ENCODE data around the gene HLA-DRA. TPM values are rescaled to one million over a fixed set of nuclear protein-coding genes. Genes with fewer than 3 reads are reported as not detected.
A peak's percentile ranks its signal among the peaks of the same experiment; 100 is the strongest.
"Not testable (repeated sequence)": the region's sequence is repeated elsewhere in the genome, so short reads cannot be mapped to it uniquely, and the experiment has no call there.

HLA-DRA gene
- total and polyA plus RNA-seq, 9 donors, result 19.9 to 34.2 (median 26.1) TPM

DNA sequence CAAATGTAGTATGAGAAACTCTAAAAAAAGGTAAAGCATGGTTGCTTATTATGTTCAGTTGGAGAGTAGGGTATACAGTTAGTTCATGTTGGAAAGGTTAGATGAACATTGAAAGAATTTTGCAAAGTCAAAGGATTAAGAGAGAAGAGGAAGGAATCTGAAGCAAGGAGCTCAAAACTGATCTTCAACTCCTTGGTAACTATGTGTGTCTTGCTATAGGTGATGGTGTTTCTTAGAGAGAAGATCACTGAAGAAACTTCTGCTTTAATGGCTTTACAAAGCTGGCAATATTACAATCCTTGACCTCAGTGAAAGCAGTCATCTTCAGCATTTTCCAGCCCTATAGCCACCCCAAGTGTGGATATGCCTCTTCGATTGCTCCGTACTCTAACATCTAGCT lies 4.7 kb downstream of the HLA-DRA start:
- Histone ChIP-seq H3K9me3 (replicated peaks; ENCODE audit: control insufficient read depth, low read depth, low read length) (no peaks in the 10 kb centered on the region), H3K4me1 (ENCODE audit: control insufficient read depth, insufficient read depth, low read length) (no peaks in the 10 kb centered on the region), H3K27ac (ENCODE audit: low read length) (no peak overlapping the region), H3K27me3 (ENCODE audit: control insufficient read depth, insufficient read depth, low read length) (peaks cover 5% of the 10 kb centered on the region), H3K36me3 (ENCODE audit: control insufficient read depth, insufficient read depth, low read length) (no peaks in the 10 kb centered on the region), H3K4me3 (ENCODE audit: low read length) (no peak overlapping the region)
- no peak for DNase-seq
- 94% methylated on average over 2 of the region's 2 CpGs for WGBS (ENCODE audit: insufficient coverage)

DNA sequence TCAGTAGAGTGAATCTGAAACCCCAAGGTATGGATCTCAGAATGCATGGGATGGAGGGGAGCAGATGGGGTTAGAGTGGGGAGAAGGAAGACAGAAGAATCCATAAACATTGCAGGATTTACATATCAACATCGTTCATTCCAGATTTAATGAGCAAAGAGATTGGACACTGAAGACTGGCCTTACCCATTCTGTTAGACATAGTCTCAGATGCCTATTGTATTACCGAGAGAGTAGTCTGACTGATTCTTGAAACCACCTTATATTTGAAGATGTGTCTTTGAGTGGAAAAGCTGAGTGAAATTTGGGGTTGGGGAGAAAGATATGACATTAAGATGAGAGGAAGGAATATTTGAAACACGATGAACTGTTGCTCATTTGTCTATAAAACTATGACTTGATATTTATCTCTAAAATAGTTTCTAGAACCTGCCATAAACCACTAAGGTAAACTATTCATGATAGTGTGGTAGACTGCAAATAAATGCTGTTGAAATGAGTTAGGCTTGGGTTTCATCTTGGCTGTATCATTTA lies 5.7 kb downstream of the HLA-DRA start:
- peaks cover 5% of the 10 kb centered on the region for H3K27me3 ChIP-seq (ENCODE audit: control insufficient read depth, insufficient read depth, low read length)
- no peak overlapping the region for H3K4me3 ChIP-seq (ENCODE audit: low read length)
- H3K36me3 ChIP-seq (ENCODE audit: control insufficient read depth, insufficient read depth, low read length), result no peaks in the 10 kb centered on the region
- H3K4me1 ChIP-seq (ENCODE audit: control insufficient read depth, insufficient read depth, low read length), result no peaks in the 10 kb centered on the region
- H3K9me3 ChIP-seq (replicated peaks; ENCODE audit: control insufficient read depth, low read depth, low read length), result no peaks in the 10 kb centered on the region
- no peak overlapping the region for H3K27ac ChIP-seq (ENCODE audit: low read length)
- WGBS (ENCODE audit: insufficient coverage), result no CpG with 5 or more reads among the region's 3 CpGs
- no peak for DNase-seq

DNA sequence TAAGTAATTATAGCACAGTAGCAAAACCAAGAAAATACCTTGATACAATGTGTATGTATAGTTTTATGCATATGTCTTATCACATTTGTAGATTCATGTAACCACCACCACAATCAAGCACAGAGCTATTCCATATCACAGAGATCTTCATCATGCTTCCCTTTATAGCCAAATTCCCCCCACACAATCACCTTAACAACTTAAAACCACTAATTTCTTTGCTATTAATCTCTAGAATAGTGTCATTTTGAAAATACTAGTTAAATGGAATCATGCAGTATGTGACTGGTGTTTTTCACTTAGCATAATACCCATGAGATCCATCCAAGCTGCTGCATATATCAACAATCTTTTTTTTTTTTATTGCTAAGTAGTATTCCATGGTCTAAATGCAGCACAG lies 8.2 kb downstream of the HLA-DRA start:
- H3K9me3 ChIP-seq (replicated peaks; ENCODE audit: control insufficient read depth, low read depth, low read length), result no peaks in the 10 kb centered on the region
- H3K27ac ChIP-seq (ENCODE audit: low read length), result no peak overlapping the region
- H3K4me3 ChIP-seq (ENCODE audit: low read length), result no peak overlapping the region
- peaks cover 5% of the 10 kb centered on the region for H3K27me3 ChIP-seq (ENCODE audit: control insufficient read depth, insufficient read depth, low read length)
- no peaks in the 10 kb centered on the region for H3K4me1 ChIP-seq (ENCODE audit: control insufficient read depth, insufficient read depth, low read length)
- no peaks in the 10 kb centered on the region for H3K36me3 ChIP-seq (ENCODE audit: control insufficient read depth, insufficient read depth, low read length)
- no peak for DNase-seq

DNA sequence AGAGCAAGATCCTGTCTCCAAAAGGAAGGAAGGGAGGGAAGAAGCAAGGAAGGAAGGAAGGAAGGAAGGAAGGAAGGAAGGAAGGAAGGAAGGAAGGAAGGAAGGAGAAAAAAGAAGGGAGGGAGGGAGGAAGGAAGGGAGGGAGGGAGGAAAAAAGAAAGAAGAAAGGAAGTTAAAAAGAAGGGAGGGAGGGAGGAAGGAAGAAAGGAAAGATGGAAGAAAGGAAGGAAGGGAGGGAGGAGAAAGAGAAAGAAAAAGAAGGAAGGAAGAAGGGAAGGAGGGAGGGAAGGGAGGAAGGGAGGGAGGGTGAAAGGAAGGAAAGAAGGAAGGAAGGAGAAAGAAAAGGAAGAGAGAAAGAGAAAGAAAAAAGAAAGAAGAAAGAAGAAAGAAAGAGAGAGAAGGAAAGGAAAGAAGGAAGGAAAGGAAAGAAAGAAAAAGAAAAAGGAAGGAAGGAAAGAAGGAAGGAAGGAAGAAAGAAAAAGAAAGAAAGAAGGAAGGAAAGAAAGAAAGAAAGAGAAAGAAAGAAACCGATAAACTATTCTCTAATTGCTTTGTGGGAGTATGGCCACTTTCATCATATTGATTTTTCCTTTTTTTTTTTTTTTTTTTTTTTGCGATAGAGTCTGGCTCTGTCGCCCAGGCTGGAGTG lies 9.5 kb downstream of the HLA-DRA start:
- Histone ChIP-seq H3K4me3 (ENCODE audit: low read length) (no peak overlapping the region), H3K27me3 (ENCODE audit: control insufficient read depth, insufficient read depth, low read length) (peaks cover 2% of the 10 kb centered on the region), H3K36me3 (ENCODE audit: control insufficient read depth, insufficient read depth, low read length) (no peaks in the 10 kb centered on the region), H3K4me1 (ENCODE audit: control insufficient read depth, insufficient read depth, low read length) (no peaks in the 10 kb centered on the region), H3K9me3 (replicated peaks; ENCODE audit: control insufficient read depth, low read depth, low read length) (peaks cover 2% of the 10 kb centered on the region), H3K27ac (ENCODE audit: low read length) (no peak overlapping the region)
- DNase-seq, result no peak
- WGBS (ENCODE audit: insufficient coverage), result 83% methylated on average over 1 of the region's 3 CpGs

DNA sequence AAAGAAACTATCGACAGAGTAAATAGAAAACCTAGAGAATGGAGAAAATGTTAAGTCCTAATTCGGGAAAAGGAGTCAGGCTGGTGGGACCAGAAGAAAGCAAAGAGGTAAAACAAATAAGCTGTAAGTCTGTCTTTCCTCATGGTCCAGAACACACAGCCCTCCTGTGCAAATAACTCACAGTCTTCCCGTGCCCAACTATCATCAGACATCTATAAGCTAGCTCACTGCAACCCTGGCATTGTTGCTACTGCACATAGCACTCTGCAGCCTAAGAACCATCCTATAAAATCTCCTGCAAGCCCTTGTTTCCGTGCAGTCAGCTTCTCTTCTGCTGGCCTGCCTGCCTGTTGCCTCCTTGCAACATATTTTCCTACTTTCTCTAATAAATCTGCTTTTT lies 17.4 kb downstream of the HLA-DRA start:
- no peak overlapping the region for H3K4me3 ChIP-seq (ENCODE audit: low read length)
- no peaks in the 10 kb centered on the region for H3K4me1 ChIP-seq (ENCODE audit: control insufficient read depth, insufficient read depth, low read length)
- peaks cover 2% of the 10 kb centered on the region for H3K9me3 ChIP-seq (replicated peaks; ENCODE audit: control insufficient read depth, low read depth, low read length)
- H3K27ac ChIP-seq (ENCODE audit: low read length), result no peak overlapping the region
- WGBS (ENCODE audit: insufficient coverage), result 75% methylated on average over 4 of the region's 4 CpGs
- H3K27me3 ChIP-seq (ENCODE audit: control insufficient read depth, insufficient read depth, low read length), result peaks cover 12% of the 10 kb centered on the region
- DNase-seq, result no peak
- H3K36me3 ChIP-seq (ENCODE audit: control insufficient read depth, insufficient read depth, low read length), result no peaks in the 10 kb centered on the region

DNA sequence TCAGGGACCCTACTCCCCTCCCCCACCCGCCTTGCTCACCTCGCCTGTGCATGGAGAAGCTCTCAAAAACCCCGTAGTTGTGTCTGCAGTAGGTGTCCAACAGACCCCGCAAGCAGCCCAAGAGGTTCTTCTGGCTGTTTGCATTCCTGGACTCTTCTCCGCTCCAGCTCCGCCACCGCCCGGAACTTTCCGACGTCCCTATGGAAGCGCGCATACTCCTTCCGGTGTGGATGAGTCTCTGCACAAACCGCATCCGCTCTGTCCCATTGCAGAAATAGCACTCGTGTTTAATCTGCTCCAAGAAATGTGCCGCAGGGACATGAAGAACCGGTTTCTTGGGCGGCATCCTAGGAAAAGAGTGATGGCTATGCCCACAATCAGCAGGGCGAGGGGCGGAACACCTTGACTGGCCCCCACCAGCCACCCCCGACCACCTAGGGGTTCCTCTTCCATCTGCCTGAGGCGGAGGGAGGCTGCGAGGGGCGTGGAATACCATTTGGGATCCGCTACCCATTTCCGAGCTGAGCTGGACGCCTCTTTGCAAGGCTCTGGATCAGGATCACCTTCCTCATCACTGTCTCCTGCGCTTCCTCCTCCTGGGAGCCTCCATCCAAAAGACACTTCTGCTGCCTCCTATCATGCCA lies 20.2 kb downstream of the HLA-DRA start:
- Histone ChIP-seq H3K36me3 (ENCODE audit: control insufficient read depth, insufficient read depth, low read length) (no peaks in the 10 kb centered on the region), H3K27me3 (ENCODE audit: control insufficient read depth, insufficient read depth, low read length) (peaks cover 14% of the 10 kb centered on the region), H3K27ac (ENCODE audit: low read length) (no peak overlapping the region), H3K4me1 (ENCODE audit: control insufficient read depth, insufficient read depth, low read length) (no peaks in the 10 kb centered on the region), H3K9me3 (replicated peaks; ENCODE audit: control insufficient read depth, low read depth, low read length) (no peaks in the 10 kb centered on the region), H3K4me3 (ENCODE audit: low read length) (peak overlapping the region; percentile 9)
- peak; percentile 3 for DNase-seq
- 72% methylated on average over 29 of the region's 29 CpGs for WGBS (ENCODE audit: insufficient coverage)

DNA sequence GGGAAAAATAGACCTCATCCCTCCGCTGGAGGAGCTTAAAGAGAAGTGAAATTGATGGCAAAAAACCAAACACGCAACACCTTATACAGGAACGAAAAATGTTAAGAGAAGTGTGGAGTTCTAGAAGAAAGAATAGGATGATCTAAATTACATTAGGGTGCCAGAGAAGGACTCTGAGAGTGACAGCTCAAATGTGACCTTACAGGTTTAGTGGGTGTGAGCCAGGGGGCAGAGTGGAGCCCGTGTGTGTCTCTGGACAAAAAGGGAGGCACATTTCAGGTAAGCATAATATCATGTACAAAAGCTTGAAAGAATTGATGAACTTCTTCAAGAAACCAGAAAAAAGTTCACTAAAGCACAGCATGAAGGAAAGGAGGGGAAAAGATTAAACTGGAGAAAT lies 20.8 kb downstream of the HLA-DRA start:
- no CpG with 5 or more reads among the region's 4 CpGs for WGBS (ENCODE audit: insufficient coverage)

DNA sequence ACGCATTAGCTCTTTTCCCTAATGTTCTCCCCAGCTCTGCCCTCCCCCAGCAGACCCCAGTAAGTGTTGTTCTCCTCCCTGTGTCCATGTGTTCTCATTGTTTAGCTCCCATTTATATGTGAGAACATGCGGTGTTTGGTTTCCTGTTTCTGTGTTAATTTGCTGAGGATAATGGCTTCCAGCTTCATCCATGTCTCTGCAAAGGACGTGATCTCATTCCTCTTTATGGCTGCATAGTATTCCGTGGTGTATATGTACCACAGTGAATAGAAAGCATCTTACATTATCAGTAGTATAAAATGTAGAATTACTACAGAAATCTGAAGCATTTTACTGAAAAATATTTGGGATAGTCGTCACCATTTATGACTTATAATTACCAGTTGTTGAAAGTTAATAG lies 21.8 kb downstream of the HLA-DRA start:
- H3K9me3 ChIP-seq (replicated peaks; ENCODE audit: control insufficient read depth, low read depth, low read length), result no peaks in the 10 kb centered on the region
- peaks cover 14% of the 10 kb centered on the region for H3K27me3 ChIP-seq (ENCODE audit: control insufficient read depth, insufficient read depth, low read length)
- no peaks in the 10 kb centered on the region for H3K4me1 ChIP-seq (ENCODE audit: control insufficient read depth, insufficient read depth, low read length)
- no peak overlapping the region for H3K4me3 ChIP-seq (ENCODE audit: low read length)
- H3K27ac ChIP-seq (ENCODE audit: low read length), result no peak overlapping the region
- WGBS (ENCODE audit: insufficient coverage), result 100% methylated on average over 1 of the region's 5 CpGs
- DNase-seq, result no peak
- no peaks in the 10 kb centered on the region for H3K36me3 ChIP-seq (ENCODE audit: control insufficient read depth, insufficient read depth, low read length)

More for the DNA sequence above, 20.8 kb downstream of the HLA-DRA start:
- Histone ChIP-seq H3K27me3 (ENCODE audit: control insufficient read depth, insufficient read depth, low read length) (peaks cover 14% of the 10 kb centered on the region), H3K9me3 (replicated peaks; ENCODE audit: control insufficient read depth, low read depth, low read length) (no peaks in the 10 kb centered on the region), H3K4me3 (ENCODE audit: low read length) (no peak overlapping the region), H3K4me1 (ENCODE audit: control insufficient read depth, insufficient read depth, low read length) (no peaks in the 10 kb centered on the region), H3K36me3 (ENCODE audit: control insufficient read depth, insufficient read depth, low read length) (no peaks in the 10 kb centered on the region), H3K27ac (ENCODE audit: low read length) (no peak overlapping the region)
- no peak for DNase-seq

DNA sequence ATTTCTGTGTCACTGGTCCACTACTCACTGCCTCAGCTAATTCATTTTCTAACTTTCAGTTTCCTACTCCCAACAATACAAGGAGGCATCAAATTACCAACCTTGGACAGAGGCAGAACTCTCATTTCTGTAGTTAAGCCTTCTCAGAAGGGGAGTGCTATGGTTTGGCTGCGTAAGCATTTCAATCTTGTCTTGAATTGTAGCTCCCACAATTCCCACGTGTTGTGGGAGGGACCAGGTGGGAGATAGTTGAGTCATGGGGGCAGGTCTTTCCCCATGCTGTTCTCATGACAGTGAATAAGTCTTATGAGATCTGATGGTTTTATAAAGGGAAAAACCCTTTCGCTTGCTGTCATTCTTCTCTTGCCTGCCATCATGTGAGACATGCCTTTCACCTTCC lies 22.9 kb downstream of the HLA-DRA start:
- peak; percentile 16 for DNase-seq
- no peaks in the 10 kb centered on the region for H3K9me3 ChIP-seq (replicated peaks; ENCODE audit: control insufficient read depth, low read depth, low read length)
- no peaks in the 10 kb centered on the region for H3K4me1 ChIP-seq (ENCODE audit: control insufficient read depth, insufficient read depth, low read length)
- no CpG with 5 or more reads among the region's 3 CpGs for WGBS (ENCODE audit: insufficient coverage)
- H3K27me3 ChIP-seq (ENCODE audit: control insufficient read depth, insufficient read depth, low read length), result peaks cover 14% of the 10 kb centered on the region
- H3K4me3 ChIP-seq (ENCODE audit: low read length), result no peak overlapping the region
- H3K27ac ChIP-seq (ENCODE audit: low read length), result no peak overlapping the region
- no peaks in the 10 kb centered on the region for H3K36me3 ChIP-seq (ENCODE audit: control insufficient read depth, insufficient read depth, low read length)

DNA sequence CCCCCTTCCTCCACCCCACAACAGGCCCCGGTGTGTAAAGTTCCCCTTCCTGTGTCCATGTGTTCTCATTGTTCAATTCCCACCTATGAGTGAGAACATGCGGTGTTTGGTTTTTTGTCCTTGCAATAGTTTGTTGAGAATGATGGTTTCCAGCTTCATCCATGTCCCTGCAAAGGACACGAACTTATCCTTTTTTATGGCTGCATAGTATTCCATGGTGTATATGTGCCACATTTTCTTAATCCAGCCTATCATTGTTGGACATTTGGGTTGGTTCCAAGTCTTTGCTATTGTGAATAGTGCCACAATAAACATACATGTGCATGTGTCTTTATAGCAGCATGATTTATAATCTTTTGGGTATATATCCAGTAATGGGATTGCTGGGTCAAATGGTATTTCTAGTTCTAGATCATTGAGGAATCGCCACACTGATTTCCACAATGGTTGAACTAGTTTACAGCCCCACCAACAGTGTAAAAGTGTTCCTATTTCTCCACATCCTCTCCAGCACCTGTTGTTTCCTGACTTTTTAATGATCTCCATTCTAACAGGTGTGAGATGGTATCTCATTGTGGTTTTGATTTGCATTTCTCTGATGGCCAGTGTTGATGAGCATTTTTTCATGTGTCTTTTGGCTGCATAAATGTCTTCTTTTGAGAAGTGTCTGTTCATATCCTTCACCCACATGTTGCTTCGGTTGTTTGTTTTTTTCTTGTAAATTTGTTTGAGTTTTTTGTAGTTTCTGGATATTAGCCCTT lies 28.2 kb downstream of the HLA-DRA start:
- H3K4me1 ChIP-seq (ENCODE audit: control insufficient read depth, insufficient read depth, low read length); H3K9me3 ChIP-seq (replicated peaks; ENCODE audit: control insufficient read depth, low read depth, low read length); H3K36me3 ChIP-seq (ENCODE audit: control insufficient read depth, insufficient read depth, low read length); H3K27ac ChIP-seq (ENCODE audit: low read length); H3K4me3 ChIP-seq (ENCODE audit: low read length); DNase-seq; H3K27me3 ChIP-seq (ENCODE audit: control insufficient read depth, insufficient read depth, low read length): not testable (repeated sequence)
- WGBS (ENCODE audit: insufficient coverage), result no CpG with 5 or more reads among the region's 5 CpGs

Measured in muscle of leg (tissue), 11 donors.